Activated CD8-positive, alpha-beta T cell treated with anti-CD3 and anti-CD28 coated beads, Interleukin-2, amount 10 ng/mL, durations not matched to agents 7 days and 5 days (primary cell): Measurements from ENCODE around the gene TTC7B. TPM values are rescaled to one million over a fixed set of nuclear protein-coding genes. Genes with fewer than 3 reads are reported as not detected.

ENCODE experiments used
- ATAC-seq: fragments of 150-1000 bp; cut with Tn5 transposase; one replicate; pipeline ENCODE4 v1.10.0; 2021; ENCODE audit warnings: moderate library complexity
- CTCF ChIA-PET: fragments of 350-600 bp; sonication (Branson Sonifier 250); formaldehyde crosslinking; loops from one replicate; lab custom pipeline; 2021; ENCODE audit warnings: antibody characterized with exemption; lab: Charles Lee
- POLR2A ChIA-PET: fragments of 350-600 bp; sonication (Branson Sonifier 250); formaldehyde crosslinking; loops from one replicate; lab custom pipeline; 2021; ENCODE audit warnings: antibody characterized with exemption; lab: Charles Lee
- DNase-seq: peaks from one replicate; pipeline ENCODE4 v3.0.0-alpha.2; 2020
- H3K27ac Mint-ChIP-seq: one replicate; pipeline ENCODE4 v1.8.0; 2021; ENCODE audit warnings: mild to moderate bottlenecking, mixed read lengths
- H3K27me3 Mint-ChIP-seq: one replicate; pipeline ENCODE4 v1.8.0; 2021; ENCODE audit warnings: low read depth, mixed read lengths
- H3K36me3 Mint-ChIP-seq: one replicate; pipeline ENCODE4 v1.8.0; 2021; ENCODE audit warnings: low read depth, mixed read lengths
- H3K4me1 Mint-ChIP-seq: one replicate; pipeline ENCODE4 v1.8.0; 2021; ENCODE audit warnings: low read depth, mixed read lengths
- H3K4me3 Mint-ChIP-seq: one replicate; pipeline ENCODE4 v1.8.0; 2021; ENCODE audit warnings: mild to moderate bottlenecking, mixed read lengths
- H3K9me3 Mint-ChIP-seq: one replicate; pipeline ENCODE4 v1.8.0; 2022; ENCODE audit warnings: mixed read lengths; ENCODE audit not compliant: insufficient read depth
- total RNA-seq, 2 experiments: library from RNA; stranded (reverse); gene quantifications; one replicate each; pipeline ENCODE4 v1.2.3, GENCODE V29; 2021

TTC7B gene
- total RNA-seq, 2 experiments from 2014 or later: 5.3 to 6.8 TPM

DNA sequence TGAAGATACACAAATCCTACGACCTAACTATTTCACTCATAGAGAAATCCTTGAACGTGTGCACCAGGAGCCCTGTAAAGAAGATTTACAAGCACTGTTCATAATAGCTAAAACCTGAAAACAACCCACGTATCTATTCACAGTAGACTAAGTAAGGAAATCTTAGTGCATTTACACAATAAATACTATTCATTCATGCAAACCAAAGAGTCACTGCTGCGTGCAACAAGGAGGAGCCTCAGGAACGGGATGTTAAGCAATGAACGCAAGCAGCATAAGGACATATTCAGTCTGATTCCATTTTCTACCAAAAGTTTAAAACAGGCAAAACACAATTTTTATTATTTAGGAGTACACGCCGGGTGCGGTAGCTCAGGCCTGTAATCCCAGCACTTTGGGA lies 176.6 kb downstream of the TTC7B start:
- CTCF ChIA-PET: no interaction called here
- Mint-ChIP-seq H3K27ac (no peak overlapping the region), H3K4me3 (no peak overlapping the region), H3K9me3 (no peaks in the 10 kb centered on the region), H3K4me1 (no peaks in the 10 kb centered on the region), H3K36me3 (no peaks in the 10 kb centered on the region), H3K27me3 (no peaks in the 10 kb centered on the region)
- ATAC-seq (no peak), DNase-seq (no peak)
- POLR2A ChIA-PET: no interaction called here

DNA sequence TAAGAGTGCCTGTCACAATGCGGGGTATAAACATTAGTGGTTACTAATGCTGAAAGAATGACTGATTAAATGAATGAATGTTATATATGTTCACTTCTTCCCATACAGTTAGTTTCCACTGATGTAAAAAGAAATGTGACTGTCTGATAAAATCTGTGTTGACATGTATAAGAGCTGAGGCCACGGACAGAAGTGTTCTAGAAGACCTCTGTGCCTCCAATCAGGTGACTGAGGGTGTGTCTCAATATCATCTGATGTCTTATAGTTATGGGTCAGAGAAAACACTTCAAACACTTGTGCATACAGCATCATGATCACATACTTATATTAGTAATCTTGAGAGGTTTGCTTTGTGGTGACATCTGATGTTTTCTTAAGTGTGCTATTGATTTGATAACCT lies 183.4 kb downstream of the TTC7B start:
- Mint-ChIP-seq H3K27me3 (no peaks in the 10 kb centered on the region), H3K4me1 (peaks cover 7% of the 10 kb centered on the region), H3K4me3 (no peak overlapping the region), H3K36me3 (no peaks in the 10 kb centered on the region), H3K9me3 (no peaks in the 10 kb centered on the region), H3K27ac (no peak overlapping the region)
- ChIA-PET POLR2A (interaction anchor here (0.8 kb wide), 1 partner anchor 1602 kb away, joined by 3 read pairs; no protein-coding TSS in a partner anchor), CTCF (no interaction called here)
- no peak for ATAC-seq
- no peak for DNase-seq

DNA sequence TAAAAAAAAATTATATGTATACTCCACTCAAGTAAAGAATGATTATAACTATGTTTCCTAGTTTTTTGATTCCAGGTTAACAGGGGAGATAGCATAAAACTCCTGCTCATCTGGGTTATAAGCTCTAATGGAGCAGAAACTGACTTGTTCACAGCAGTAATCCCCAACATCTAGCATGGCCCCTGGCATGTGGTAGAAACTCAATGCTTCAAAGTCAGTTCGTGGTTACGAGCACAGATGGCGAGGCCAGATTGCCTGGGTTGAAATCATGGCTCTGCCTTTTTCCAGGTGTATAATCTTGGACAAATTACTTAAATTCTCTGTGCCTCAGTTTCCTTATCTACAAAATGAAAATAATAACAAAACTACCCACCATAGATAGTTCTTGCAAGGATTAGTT lies 183.8 kb downstream of the TTC7B start:
- POLR2A ChIA-PET: interaction anchor here (0.8 kb wide), 1 partner anchor 1602 kb away, joined by 3 read pairs; no protein-coding TSS in a partner anchor
- no peak for DNase-seq
- H3K27ac Mint-ChIP-seq: no peak overlapping the region
- no peaks in the 10 kb centered on the region for H3K9me3 Mint-ChIP-seq
- CTCF ChIA-PET: no interaction called here
- no peak overlapping the region for H3K4me3 Mint-ChIP-seq
- ATAC-seq: no peak
- H3K4me1 Mint-ChIP-seq: peaks cover 7% of the 10 kb centered on the region
- H3K27me3 Mint-ChIP-seq: no peaks in the 10 kb centered on the region
- no peaks in the 10 kb centered on the region for H3K36me3 Mint-ChIP-seq

DNA sequence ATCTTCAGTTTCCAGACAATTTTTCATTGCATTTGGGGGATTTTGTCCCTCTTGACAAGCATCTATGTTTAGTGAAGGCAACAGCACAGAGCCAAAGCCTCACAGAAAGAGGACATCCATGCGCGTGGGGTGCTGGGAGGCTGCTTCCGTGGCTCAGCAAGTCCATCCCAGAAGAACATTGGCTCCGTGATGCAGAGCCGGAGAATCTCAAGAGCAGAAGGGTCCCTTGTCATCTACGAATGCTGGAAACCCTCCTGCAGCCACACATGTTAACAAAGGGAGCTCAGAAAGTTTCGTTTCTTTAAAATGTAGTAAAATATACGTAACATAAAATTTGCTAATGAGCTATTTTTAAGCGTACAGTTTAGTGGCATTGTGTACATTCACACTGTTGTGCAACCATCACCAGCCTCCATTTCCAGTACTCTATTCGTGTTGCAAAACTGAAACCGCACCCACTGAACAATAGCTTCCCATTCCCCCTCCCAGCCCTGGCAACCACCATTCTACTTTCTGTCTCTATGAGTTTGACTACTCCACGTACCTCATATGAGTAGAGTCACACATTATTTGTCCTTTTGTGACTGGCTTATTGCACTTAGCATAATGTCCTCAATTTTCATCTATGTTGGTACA lies 185.9 kb downstream of the TTC7B start:
- ChIA-PET POLR2A (no interaction called here), CTCF (no interaction called here)
- no peak overlapping the region for H3K4me3 Mint-ChIP-seq
- ATAC-seq (no peak), DNase-seq (no peak)
- no peaks in the 10 kb centered on the region for H3K36me3 Mint-ChIP-seq
- no peak overlapping the region for H3K27ac Mint-ChIP-seq
- H3K27me3 Mint-ChIP-seq: no peaks in the 10 kb centered on the region
- H3K9me3 Mint-ChIP-seq: no peaks in the 10 kb centered on the region
- H3K4me1 Mint-ChIP-seq: peaks cover 7% of the 10 kb centered on the region

DNA sequence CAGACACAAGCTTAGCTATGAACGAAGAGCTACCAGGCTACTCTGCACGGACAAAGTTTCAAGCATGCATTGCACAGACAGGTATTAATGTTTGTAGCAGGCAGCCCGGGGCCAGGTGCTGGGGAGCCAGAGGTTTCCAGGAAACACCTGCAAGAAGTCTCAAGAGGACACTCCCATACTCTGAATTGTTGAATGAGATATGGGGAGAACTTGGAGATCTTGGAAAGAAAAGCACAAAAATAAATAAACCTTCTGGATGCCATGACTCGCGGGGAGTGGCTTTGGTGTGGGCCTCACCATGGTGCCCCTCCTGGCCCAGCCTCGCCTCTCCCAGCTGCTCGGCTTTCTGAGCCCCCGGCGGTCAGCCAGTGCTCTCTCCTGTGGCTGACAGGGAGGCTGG lies 186.8 kb downstream of the TTC7B start:
- ChIA-PET POLR2A (no interaction called here), CTCF (interaction anchor here (1.3 kb wide), 1 partner anchor 68 kb away, joined by 3 read pairs; no protein-coding TSS in a partner anchor)
- DNase-seq (no peak), ATAC-seq (no peak)
- H3K27ac Mint-ChIP-seq: no peak overlapping the region
- no peaks in the 10 kb centered on the region for H3K9me3 Mint-ChIP-seq
- H3K36me3 Mint-ChIP-seq: no peaks in the 10 kb centered on the region
- H3K4me1 Mint-ChIP-seq: peaks cover 7% of the 10 kb centered on the region
- H3K4me3 Mint-ChIP-seq: no peak overlapping the region
- no peaks in the 10 kb centered on the region for H3K27me3 Mint-ChIP-seq

DNA sequence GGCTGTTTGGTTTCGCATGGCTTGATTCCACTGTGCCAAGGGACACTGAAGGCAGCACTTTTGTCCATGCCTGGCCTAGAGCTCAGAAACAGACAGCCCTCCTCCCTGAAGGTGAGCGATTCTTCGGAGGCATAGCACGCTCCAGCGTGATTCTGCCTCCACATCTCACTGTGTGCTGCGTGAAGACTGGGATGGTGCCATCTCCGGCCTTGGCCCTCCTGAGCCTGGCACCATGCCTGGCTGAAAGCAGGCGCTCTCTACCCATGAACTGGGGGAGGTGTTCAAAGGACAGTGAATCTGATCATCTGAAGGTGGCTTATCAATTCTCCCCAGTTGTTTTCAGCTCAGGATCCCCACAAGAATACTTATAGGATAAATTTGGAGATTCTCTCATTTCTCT lies 187.4 kb downstream of the TTC7B start:
- peaks cover 7% of the 10 kb centered on the region for H3K4me1 Mint-ChIP-seq
- no peaks in the 10 kb centered on the region for H3K36me3 Mint-ChIP-seq
- DNase-seq (no peak), ATAC-seq (no peak)
- POLR2A ChIA-PET: no interaction called here
- H3K4me3 Mint-ChIP-seq: no peak overlapping the region
- no peaks in the 10 kb centered on the region for H3K27me3 Mint-ChIP-seq
- H3K9me3 Mint-ChIP-seq: no peaks in the 10 kb centered on the region
- CTCF ChIA-PET: interaction anchor here (1.3 kb wide), 1 partner anchor 68 kb away, joined by 3 read pairs; no protein-coding TSS in a partner anchor
- no peak overlapping the region for H3K27ac Mint-ChIP-seq

DNA sequence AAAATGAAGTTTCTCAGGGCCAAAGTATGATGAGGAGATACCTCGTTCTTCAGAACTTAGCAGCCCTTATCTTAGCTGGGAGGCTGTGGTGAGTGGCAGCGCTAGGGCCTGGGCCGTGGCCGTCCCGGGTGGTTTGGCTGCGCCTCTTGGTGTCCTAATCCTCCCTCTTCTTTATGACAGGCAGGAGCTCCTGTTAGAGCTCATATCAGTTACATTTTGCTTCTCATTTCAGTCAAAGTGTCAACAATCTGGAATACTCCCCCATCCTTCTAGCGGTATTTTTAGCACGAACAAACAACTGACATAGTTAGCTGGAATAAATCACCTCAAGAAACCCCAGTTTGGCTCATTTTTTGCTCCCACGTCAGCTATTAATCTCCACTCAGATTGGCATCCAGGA lies 188.8 kb downstream of the TTC7B start:
- H3K27ac Mint-ChIP-seq: no peak overlapping the region
- H3K4me3 Mint-ChIP-seq: no peak overlapping the region
- ATAC-seq (no peak), DNase-seq (no peak)
- ChIA-PET POLR2A (no interaction called here), CTCF (interaction anchor here (1.6 kb wide), 1 partner anchor 70 kb away, joined by 3 read pairs; no protein-coding TSS in a partner anchor)
- H3K4me1 Mint-ChIP-seq: peaks cover 6% of the 10 kb centered on the region
- no peaks in the 10 kb centered on the region for H3K9me3 Mint-ChIP-seq
- no peaks in the 10 kb centered on the region for H3K36me3 Mint-ChIP-seq
- no peaks in the 10 kb centered on the region for H3K27me3 Mint-ChIP-seq

DNA sequence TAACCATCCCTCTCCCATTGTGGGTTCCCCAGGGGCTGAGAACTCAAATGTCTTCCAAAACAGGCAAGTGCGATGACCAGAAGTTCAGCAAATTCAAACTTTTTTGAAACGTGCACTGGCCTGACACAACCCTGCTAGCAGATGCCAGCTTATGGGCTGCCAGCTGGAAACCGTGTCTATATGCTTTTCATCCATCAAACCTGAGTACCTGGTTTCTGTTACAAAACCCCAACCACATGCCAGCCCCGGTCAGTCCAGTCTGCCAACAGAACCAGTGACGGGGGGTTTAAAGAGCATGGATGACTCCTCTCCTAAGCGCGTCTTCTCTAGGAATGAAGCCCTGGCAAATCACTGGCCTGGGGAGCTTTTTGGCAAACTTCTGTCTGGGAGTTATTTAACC lies 189.7 kb downstream of the TTC7B start:
- Mint-ChIP-seq H3K9me3 (no peaks in the 10 kb centered on the region), H3K36me3 (no peaks in the 10 kb centered on the region), H3K4me1 (no peaks in the 10 kb centered on the region), H3K27me3 (no peaks in the 10 kb centered on the region), H3K27ac (no peak overlapping the region), H3K4me3 (no peak overlapping the region)
- DNase-seq: no peak
- no peak for ATAC-seq
- CTCF ChIA-PET: interaction anchor here (1.6 kb wide), 1 partner anchor 71 kb away, joined by 3 read pairs; no protein-coding TSS in a partner anchor
- POLR2A ChIA-PET: no interaction called here

DNA sequence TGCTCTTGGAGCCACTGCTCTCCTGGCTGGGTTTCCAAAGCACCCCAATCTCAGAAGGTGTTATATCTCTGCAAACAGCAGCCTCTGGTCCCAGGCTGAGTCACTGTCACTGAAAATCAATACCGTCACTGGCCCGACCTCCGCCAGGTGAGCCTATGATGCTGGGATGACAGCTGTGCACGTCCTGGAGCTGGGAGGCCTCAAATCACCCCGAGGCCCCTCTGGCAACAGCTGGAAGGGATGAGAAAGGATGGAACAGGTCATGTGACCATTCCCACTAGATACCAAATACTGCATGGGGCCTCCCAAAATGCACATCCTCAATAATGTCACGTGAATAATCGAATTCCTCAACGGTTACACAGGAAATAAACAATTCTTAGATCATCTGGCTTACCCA lies 190.8 kb downstream of the TTC7B start:
- no peak overlapping the region for H3K27ac Mint-ChIP-seq
- CTCF ChIA-PET: no interaction called here
- DNase-seq (no peak), ATAC-seq (no peak)
- no peaks in the 10 kb centered on the region for H3K36me3 Mint-ChIP-seq
- no peaks in the 10 kb centered on the region for H3K9me3 Mint-ChIP-seq
- POLR2A ChIA-PET: no interaction called here
- no peak overlapping the region for H3K4me3 Mint-ChIP-seq
- peaks cover 3% of the 10 kb centered on the region for H3K27me3 Mint-ChIP-seq
- no peaks in the 10 kb centered on the region for H3K4me1 Mint-ChIP-seq

DNA sequence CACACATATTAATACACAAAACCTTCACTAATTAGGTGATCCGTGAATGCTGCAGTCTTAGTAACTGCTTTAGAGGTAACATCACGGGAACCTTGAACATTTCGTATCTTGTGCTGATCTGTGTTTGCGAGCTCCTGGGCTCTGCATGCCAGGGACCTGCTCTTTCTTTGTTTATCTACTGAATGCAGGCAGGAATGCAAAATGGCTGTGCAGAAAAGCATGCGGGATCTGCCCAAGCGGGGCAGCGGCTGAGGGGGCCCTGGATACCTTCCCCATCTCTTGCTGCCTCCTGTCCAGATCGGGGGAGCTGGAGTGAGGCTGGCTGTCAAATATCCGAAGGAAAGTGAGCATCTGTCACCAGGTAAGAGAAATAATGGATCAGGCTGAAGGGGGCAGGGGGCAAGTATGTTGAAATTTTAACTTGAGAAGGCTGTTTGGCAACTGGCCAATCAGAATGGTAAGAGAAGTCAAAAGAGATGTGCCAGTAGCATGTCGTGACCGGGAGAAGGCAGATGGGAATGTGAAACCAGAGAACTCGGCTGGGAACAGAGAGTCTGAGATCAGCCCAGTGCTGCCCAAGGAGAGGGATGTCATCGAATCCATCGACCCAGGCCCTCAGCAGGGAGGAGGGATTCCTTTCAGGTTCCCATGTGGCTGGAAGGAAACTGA lies 191.4 kb downstream of the TTC7B start:
- H3K9me3 Mint-ChIP-seq: no peaks in the 10 kb centered on the region
- POLR2A ChIA-PET: no interaction called here
- no peaks in the 10 kb centered on the region for H3K36me3 Mint-ChIP-seq
- H3K4me1 Mint-ChIP-seq: no peaks in the 10 kb centered on the region
- DNase-seq (no peak), ATAC-seq (no peak)
- H3K27ac Mint-ChIP-seq: no peak overlapping the region
- H3K27me3 Mint-ChIP-seq: peaks cover 3% of the 10 kb centered on the region
- CTCF ChIA-PET: no interaction called here
- no peak overlapping the region for H3K4me3 Mint-ChIP-seq

DNA sequence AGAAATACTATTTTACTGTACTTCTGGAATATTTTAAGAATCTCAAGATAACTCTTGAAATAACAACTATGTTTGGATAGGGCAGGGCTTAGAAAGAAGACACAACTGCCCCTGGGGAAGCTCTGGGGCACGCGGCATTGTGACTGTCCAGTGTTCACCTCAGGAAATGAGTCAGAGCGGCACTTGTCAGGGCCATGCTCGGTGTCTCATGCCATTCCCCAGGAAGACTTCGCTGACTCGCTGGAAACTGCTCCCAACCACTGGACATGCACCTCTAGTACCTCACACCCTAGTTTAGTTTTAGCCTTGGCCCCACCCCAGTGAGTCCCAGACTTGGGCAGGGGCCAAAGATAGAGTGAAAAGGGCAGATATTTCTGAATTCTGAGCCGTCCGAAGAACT lies 192.0 kb downstream of the TTC7B start:
- POLR2A ChIA-PET: no interaction called here
- Mint-ChIP-seq H3K36me3 (no peaks in the 10 kb centered on the region), H3K4me3 (no peak overlapping the region), H3K27ac (no peak overlapping the region), H3K4me1 (no peaks in the 10 kb centered on the region), H3K27me3 (peaks cover 3% of the 10 kb centered on the region), H3K9me3 (no peaks in the 10 kb centered on the region)
- CTCF ChIA-PET: no interaction called here
- DNase-seq: no peak
- no peak for ATAC-seq

DNA sequence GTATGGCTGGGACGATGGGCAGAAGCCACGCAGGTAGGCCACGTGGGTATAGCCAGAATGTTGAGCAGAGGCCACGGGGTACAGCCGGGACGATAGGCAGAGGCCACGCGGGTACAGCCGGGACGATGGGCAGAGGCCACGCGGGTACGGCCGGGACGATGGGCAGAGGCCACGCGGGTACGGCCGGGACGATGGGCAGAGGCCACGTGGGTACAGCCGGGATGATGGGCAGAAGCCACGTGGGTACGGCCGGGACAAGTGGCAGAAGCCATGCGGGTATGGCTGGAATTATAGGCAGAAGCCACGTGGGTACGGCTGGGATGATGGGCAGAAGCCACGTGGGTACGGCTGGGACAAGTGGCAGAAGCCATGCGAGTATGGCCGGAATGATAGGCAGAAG lies 195.0 kb downstream of the TTC7B start:
- CTCF ChIA-PET: no interaction called here
- peaks cover 3% of the 10 kb centered on the region for H3K27me3 Mint-ChIP-seq
- POLR2A ChIA-PET: no interaction called here
- DNase-seq (no peak), ATAC-seq (no peak)
- H3K9me3 Mint-ChIP-seq: no peaks in the 10 kb centered on the region
- no peaks in the 10 kb centered on the region for H3K4me1 Mint-ChIP-seq
- H3K4me3 Mint-ChIP-seq: no peak overlapping the region
- H3K36me3 Mint-ChIP-seq: no peaks in the 10 kb centered on the region
- no peak overlapping the region for H3K27ac Mint-ChIP-seq
